ENCODE measurements around the gene ERVMER34-1.

The ERVMER34-1 gene

GRCh38 chr4:52721968-52722815 lies 29.0 kb downstream of the ERVMER34-1 start:
- peak; percentile 81 for DNase-seq (ENCODE audit: low spot score)

- no peak for DNase-seq (ENCODE audit: low spot score)
These were observed 33.1 kb downstream of the ERVMER34-1 start for GRCh38 chr4:52718123-52718522.

- no peak for DNase-seq (ENCODE audit: low spot score)
These were observed 34.7 kb downstream of the ERVMER34-1 start for GRCh38 chr4:52716364-52717151.

GRCh38 chr4:52715914-52716313 lies 35.3 kb downstream of the ERVMER34-1 start:
- DNase-seq (ENCODE audit: low spot score): no peak

- no peak for DNase-seq (ENCODE audit: low spot score)
These were observed 35.8 kb downstream of the ERVMER34-1 start for GRCh38 chr4:52715255-52715897.

- DNase-seq (ENCODE audit: low spot score): peak; percentile 9
These were observed 36.5 kb downstream of the ERVMER34-1 start for GRCh38 chr4:52714597-52715254.

- DNase-seq (ENCODE audit: low spot score): peak; percentile 17
These were observed 37.7 kb downstream of the ERVMER34-1 start for GRCh38 chr4:52713456-52713937.

GRCh38 chr4:52712251-52713130 lies 38.7 kb downstream of the ERVMER34-1 start:
- peak; percentile 90 for DNase-seq (ENCODE audit: low spot score)

GRCh38 chr4:52711834-52712250 lies 39.4 kb downstream of the ERVMER34-1 start:
- DNase-seq (ENCODE audit: low spot score): no peak

- DNase-seq (ENCODE audit: low spot score): no peak
These were observed 40.0 kb downstream of the ERVMER34-1 start for GRCh38 chr4:52711272-52711671.

GRCh38 chr4:52709155-52709554 lies 42.1 kb downstream of the ERVMER34-1 start:
- DNase-seq (ENCODE audit: low spot score): no peak

- DNase-seq (ENCODE audit: low spot score): no peak
These were observed 46.6 kb downstream of the ERVMER34-1 start for GRCh38 chr4:52704661-52705060.

- no peak for DNase-seq (ENCODE audit: low spot score)
These were observed 47.1 kb downstream of the ERVMER34-1 start for GRCh38 chr4:52704133-52704532.

- no peak for DNase-seq (ENCODE audit: low spot score)
These were observed 50.0 kb downstream of the ERVMER34-1 start for GRCh38 chr4:52701207-52701606.

- no peak for DNase-seq (ENCODE audit: low spot score)
These were observed 56.3 kb downstream of the ERVMER34-1 start for GRCh38 chr4:52694936-52695335.

GRCh38 chr4:52693492-52693891 lies 57.7 kb downstream of the ERVMER34-1 start:
- no peak for DNase-seq (ENCODE audit: low spot score)
